Neuronal stem cell (in vitro differentiated cells): ENCODE measurements around the gene PLCXD1.

Experiments used
- DNase-seq: peaks from one replicate; pipeline ENCODE4 v3.0.0-alpha.2; 2013; ENCODE audit warnings: low spot score
- H2AFZ ChIP-seq: one replicate; pipeline ENCODE4 v1.6.1; 2013; ENCODE audit warnings: mild to moderate bottlenecking, low read length, inconsistent platforms
- H2AK5ac ChIP-seq: 2 replicates; pipeline ENCODE4 v1.6.1; 2013; ENCODE audit warnings: low read depth, mild to moderate bottlenecking, inconsistent platforms, low read length, moderate library complexity, mixed read lengths
- H2BK120ac ChIP-seq: 2 replicates; pipeline ENCODE4 v1.6.1; 2013; ENCODE audit warnings: low read depth, mild to moderate bottlenecking, inconsistent platforms, low read length, moderate library complexity, mixed read lengths
- H2BK12ac ChIP-seq: one replicate; pipeline ENCODE4 v1.6.1; 2013; ENCODE audit warnings: low read length, inconsistent platforms
- H2BK15ac ChIP-seq: 2 replicates; pipeline ENCODE4 v1.6.1; 2013; ENCODE audit warnings: mild to moderate bottlenecking, low read length, inconsistent platforms, mixed read lengths
- H2BK5ac ChIP-seq: one replicate; pipeline ENCODE4 v1.6.1; 2013; ENCODE audit warnings: inconsistent platforms, mild to moderate bottlenecking, low read length, moderate library complexity
- H3K14ac ChIP-seq: one replicate; pipeline ENCODE4 v1.6.1; 2013; ENCODE audit warnings: low read length, inconsistent platforms
- H3K18ac ChIP-seq: 2 replicates; pipeline ENCODE4 v1.6.1; 2013; ENCODE audit warnings: low read length, inconsistent platforms
- H3K23ac ChIP-seq: 2 replicates; pipeline ENCODE4 v1.6.1; 2013; ENCODE audit warnings: low read depth, mild to moderate bottlenecking, mixed read lengths, low read length, inconsistent platforms; ENCODE audit not compliant: poor library complexity
- H3K27ac ChIP-seq: replicated peaks from 3 replicates; pipeline ENCODE4 v1.5.1; 2013; ENCODE audit warnings: low read length, inconsistent platforms
- H3K27me3 ChIP-seq, 3 experiments: 2 replicates each; pipeline ENCODE4 v1.6.1; 2013; ENCODE audit warnings: low read length in 3 of 3, mild to moderate bottlenecking in 2 of 3, inconsistent platforms in 1 of 3, low read depth in 1 of 3, mixed read lengths in 1 of 3, moderate library complexity in 1 of 3; ENCODE audit not compliant: control insufficient read depth in 3 of 3, insufficient read depth in 3 of 3
- H3K36me3 ChIP-seq, 2 donors: replicated peaks in 1 of 2; 2 replicates each; pipeline ENCODE4 v1.6.1; 2013; ENCODE audit warnings: low read length in 2 of 2; ENCODE audit not compliant: control insufficient read depth in 2 of 2, insufficient read depth in 2 of 2
- H3K4ac ChIP-seq: 2 replicates; pipeline ENCODE4 v1.6.1; 2013; ENCODE audit warnings: inconsistent platforms, mild to moderate bottlenecking, low read length, moderate library complexity
- H3K4me1 ChIP-seq, 2 donors: 1 replicate in 1 of 2; 2 replicates in 1 of 2; pipeline ENCODE4 v1.6.1; 2013; ENCODE audit warnings: low read length in 2 of 2, low read depth in 1 of 2; ENCODE audit not compliant: control insufficient read depth in 2 of 2, insufficient read depth in 1 of 2
- H3K4me2 ChIP-seq: one replicate; pipeline ENCODE4 v1.6.1; 2013; ENCODE audit warnings: mild to moderate bottlenecking, low read length, inconsistent platforms; ENCODE audit not compliant: insufficient read depth, poor library complexity, severe bottlenecking
- H3K4me3 ChIP-seq, 2 donors: 2 replicates each; pipeline ENCODE4 v1.5.1; 2013; ENCODE audit warnings: low read length in 2 of 2, mild to moderate bottlenecking in 2 of 2, inconsistent platforms in 1 of 2, moderate library complexity in 1 of 2
- H3K79me1 ChIP-seq: one replicate; pipeline ENCODE4 v1.6.1; 2013; ENCODE audit warnings: low read depth, mild to moderate bottlenecking, inconsistent platforms, low read length, moderate library complexity
- H3K9ac ChIP-seq: one replicate; pipeline ENCODE4 v1.6.1; 2013; ENCODE audit warnings: mild to moderate bottlenecking, low read depth, low read length, inconsistent platforms; ENCODE audit not compliant: poor library complexity
- H3K9me3 ChIP-seq, 2 donors: replicated peaks in 1 of 2; 2 replicates each; pipeline versions ENCODE3 to v1.6.1; 2013; ENCODE audit warnings: low read length in 2 of 2, mild to moderate bottlenecking in 2 of 2, inconsistent platforms in 1 of 2, low read depth in 1 of 2, mixed read lengths in 1 of 2, moderate library complexity in 1 of 2; ENCODE audit not compliant: control insufficient read depth in 2 of 2, insufficient read depth in 1 of 2
- H4K8ac ChIP-seq: one replicate; pipeline ENCODE4 v1.6.1; 2013; ENCODE audit warnings: low read depth, mild to moderate bottlenecking, inconsistent platforms, low read length, moderate library complexity
- H4K91ac ChIP-seq: one replicate; pipeline ENCODE4 v1.6.1; 2013; ENCODE audit warnings: low read length, low read depth, mild to moderate bottlenecking, inconsistent platforms; ENCODE audit not compliant: poor library complexity
- WGBS, 2 donors: extraction: QIAGEN DNeasy Blood & Tissue Kit; methylation state at CpG; one replicate each; pipeline ENCODE4 v1.1.7; 2013; ENCODE audit warnings: missing lambda C conversion rate in 2 of 2, mixed read lengths in 1 of 2; ENCODE audit not compliant: insufficient read length in 2 of 2, insufficient replicate concordance in 1 of 2; ENCODE audit errors: extremely low coverage in 2 of 2; 5-methylcytosine and 5-hydroxymethylcytosine counted together

PLCXD1 gene

GRCh38 chrX:314781-315595 lies 33.8 kb downstream of the PLCXD1 start:
- Histone ChIP-seq H3K23ac (no peak overlapping the region), H2BK120ac (no peak overlapping the region), H2BK12ac (no peak overlapping the region), H3K9ac (no peak overlapping the region), H3K4me1 (peaks cover 0 to 1% of the 10 kb centered on the region in 2 donors), H3K4me2 (no peak overlapping the region), H2AFZ (no peak overlapping the region), H3K27me3 (no peaks in the 10 kb centered on the region), H2BK15ac (no peak overlapping the region), H3K27ac (no peak overlapping the region), H4K8ac (no peak overlapping the region), H3K4ac (no peak overlapping the region), H3K36me3 (peaks cover 37 to 59% of the 10 kb centered on the region in 2 donors), H3K4me3 (no peak overlapping the region), H3K9me3 (peaks cover 0 to 1% of the 10 kb centered on the region in 2 donors), H3K79me1 (peaks cover 35% of the 10 kb centered on the region), H2BK5ac (no peak overlapping the region), H2AK5ac (no peak overlapping the region), H3K18ac (no peak overlapping the region), H4K91ac (no peak overlapping the region), H3K14ac (no peak overlapping the region)
- no CpG with 5 or more reads among the region's 51 CpGs for WGBS, 2 donors
- no peak for DNase-seq

- Histone ChIP-seq H4K91ac (no peak overlapping the region), H3K4me2 (no peak overlapping the region)
Measured at GRCh38 chrX:316351-317325, 35.5 kb downstream of the PLCXD1 start.

GRCh38 chrX:317424-318067 lies 36.4 kb downstream of the PLCXD1 start:
- no CpG with 5 or more reads among the region's 28 CpGs for WGBS, 2 donors
- peaks cover 21 to 37% of the 10 kb centered on the region in 2 donors for H3K36me3 ChIP-seq
- H3K79me1 ChIP-seq = peaks cover 26% of the 10 kb centered on the region
- DNase-seq = no peak
- H2AFZ ChIP-seq = peak overlapping the region; percentile 94
- H3K9me3 ChIP-seq = no peaks in the 10 kb centered on the region
- peak overlapping the region; percentile 18 for H3K4me2 ChIP-seq
- no peak overlapping the region for H3K9ac ChIP-seq
- H3K18ac ChIP-seq = no peak overlapping the region
- peak overlapping the region; percentile 65 to 91 for H3K4me3 ChIP-seq
- no peak overlapping the region for H4K8ac ChIP-seq
- no peak overlapping the region for H4K91ac ChIP-seq
- H3K27me3 ChIP-seq = no peaks in the 10 kb centered on the region
- no peak overlapping the region for H2BK120ac ChIP-seq
- H2BK15ac ChIP-seq = no peak overlapping the region
- H3K4me1 ChIP-seq = peaks cover 5 to 8% of the 10 kb centered on the region in 2 donors
- peak overlapping the region; percentile 27 for H3K27ac ChIP-seq
- no peak overlapping the region for H2BK5ac ChIP-seq
- no peak overlapping the region for H2BK12ac ChIP-seq
- no peak overlapping the region for H3K4ac ChIP-seq
- no peak overlapping the region for H3K23ac ChIP-seq
- H2AK5ac ChIP-seq = peak overlapping the region; percentile 6
- no peak overlapping the region for H3K14ac ChIP-seq

More at GRCh38 chrX:316351-317325, 35.5 kb downstream of the PLCXD1 start:
- Histone ChIP-seq H2BK12ac (no peak overlapping the region), H3K27me3 (no peaks in the 10 kb centered on the region), H3K4ac (no peak overlapping the region), H3K14ac (no peak overlapping the region), H3K23ac (no peak overlapping the region), H3K9me3 (peaks cover 0 to 1% of the 10 kb centered on the region in 2 donors), H4K8ac (no peak overlapping the region), H3K4me3 (no peak overlapping the region), H3K18ac (no peak overlapping the region), H2AFZ (no peak overlapping the region), H2BK5ac (no peak overlapping the region), H3K36me3 (peaks cover 29 to 46% of the 10 kb centered on the region in 2 donors), H2BK120ac (no peak overlapping the region), H3K79me1 (peaks cover 35% of the 10 kb centered on the region), H3K4me1 (peaks cover 5 to 8% of the 10 kb centered on the region in 2 donors), H2AK5ac (peak overlapping the region; percentile 6), H2BK15ac (peak overlapping the region; percentile 55), H3K27ac (peak overlapping the region; percentile 27), H3K9ac (no peak overlapping the region)
- DNase-seq = no peak
- no CpG with 5 or more reads among the region's 50 CpGs for WGBS, 2 donors
